HK-2 (cell line): Measurements from ENCODE around the gene TXNRD2.

ENCODE experiments used
- DNase-seq: peaks from one replicate; pipeline ENCODE4 v3.0.0-alpha.2; 2018; ENCODE audit not compliant: unreplicated experiment

The TXNRD2 gene

DNA sequence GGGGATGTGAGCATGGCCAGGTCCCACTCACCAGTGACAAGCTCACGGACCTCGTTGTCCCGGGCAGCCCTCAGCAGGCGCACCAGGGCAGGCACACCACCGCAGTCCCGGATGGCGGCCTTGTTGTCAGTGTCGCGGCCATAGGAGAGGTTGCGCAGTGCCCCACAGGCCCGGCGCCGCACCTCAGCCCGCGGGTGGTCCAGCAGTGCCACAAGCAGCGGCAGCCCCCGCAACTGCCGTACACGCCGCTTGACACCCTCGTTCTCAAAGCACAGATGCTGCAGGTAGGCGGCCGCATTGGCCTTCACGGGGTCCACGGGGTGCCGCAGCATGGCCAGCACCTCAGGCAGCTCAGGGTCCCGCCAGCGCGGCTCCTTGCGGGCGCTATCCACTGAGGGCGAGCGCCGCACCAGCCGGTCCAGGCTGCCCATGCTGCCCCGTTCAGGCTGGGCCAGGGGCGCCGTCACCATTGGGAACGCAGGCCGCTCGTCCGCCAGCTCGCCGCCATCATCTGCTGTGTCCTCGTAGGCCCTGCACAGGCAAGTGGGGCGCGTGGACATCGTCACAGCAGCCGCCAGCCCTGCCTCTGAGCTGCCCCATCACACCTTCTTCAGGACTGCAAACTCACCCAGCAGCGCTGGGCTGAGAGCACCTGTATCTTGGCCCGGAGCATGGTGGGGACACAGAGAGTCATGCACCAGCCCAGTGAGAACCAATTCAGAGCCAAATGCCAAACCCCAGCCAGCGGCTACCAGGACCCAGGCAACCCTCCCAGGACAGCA, 38.3 kb upstream of the TXNRD2 start:
- DNase-seq = no peak

DNA sequence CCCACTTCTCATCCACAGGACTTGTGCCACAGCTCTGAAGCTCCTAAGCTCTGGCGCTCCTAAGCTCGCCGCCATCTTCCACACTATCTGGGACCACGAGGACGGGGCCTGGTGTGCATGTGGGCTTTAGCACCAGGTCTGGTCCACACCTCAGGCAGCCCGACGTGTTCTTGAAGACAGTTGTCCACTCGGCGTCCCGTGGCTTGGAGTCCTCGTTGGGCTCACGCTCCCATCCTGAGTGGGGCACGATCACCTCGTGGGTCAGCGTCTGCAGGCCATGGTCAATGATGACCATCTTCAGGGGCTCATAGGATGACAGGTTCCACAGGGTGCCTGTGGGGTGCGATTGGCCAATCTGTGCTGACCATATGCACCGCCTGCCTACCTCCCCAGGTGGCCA, 37.1 kb upstream of the TXNRD2 start:
- no peak for DNase-seq

DNA sequence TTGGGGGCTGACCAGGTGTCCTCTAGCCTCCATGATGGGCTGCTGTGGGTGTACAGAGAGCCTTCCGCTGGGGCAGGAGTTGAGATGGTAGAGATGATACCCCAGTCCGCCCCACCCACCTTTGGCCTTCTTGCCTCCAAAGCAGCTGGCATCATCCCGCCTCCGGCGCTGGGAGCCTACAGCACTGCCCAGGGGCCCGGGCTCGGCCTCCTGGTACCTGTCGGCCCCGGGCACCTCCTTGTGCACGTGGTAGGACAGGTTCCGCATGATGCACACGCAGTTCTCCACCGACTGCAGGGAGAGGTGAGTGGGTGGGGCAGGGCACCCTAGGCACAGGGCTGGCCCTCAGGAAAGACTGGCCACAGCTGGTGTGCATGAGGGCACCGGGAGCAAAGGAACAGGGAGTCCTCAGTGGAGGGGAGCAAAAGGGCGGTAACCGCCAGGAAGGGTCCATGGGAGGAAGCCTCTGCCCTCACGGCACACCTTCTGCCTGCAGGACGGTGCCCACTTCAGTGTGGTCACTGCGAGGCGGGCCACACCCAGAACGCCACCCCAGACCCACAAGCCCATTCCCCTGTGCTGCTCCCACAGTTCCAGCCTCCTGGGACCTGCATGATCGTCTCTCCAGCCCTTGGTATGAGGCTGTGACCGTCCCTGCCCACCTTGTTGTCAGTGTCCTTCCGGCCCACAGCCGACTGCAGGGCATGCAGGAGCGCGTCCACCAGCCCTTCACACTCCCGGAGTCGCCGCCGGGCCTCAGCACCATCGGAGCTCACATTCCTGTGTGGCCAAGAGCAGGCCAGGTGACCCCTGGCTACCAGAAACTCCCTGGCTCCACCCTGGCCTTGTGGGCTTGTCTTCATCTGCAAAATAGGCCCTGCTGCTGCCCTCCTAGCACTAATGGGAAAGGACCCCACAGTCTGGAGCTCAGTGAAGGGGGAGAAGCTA, 36.0 kb upstream of the TXNRD2 start:
- no peak for DNase-seq

DNA sequence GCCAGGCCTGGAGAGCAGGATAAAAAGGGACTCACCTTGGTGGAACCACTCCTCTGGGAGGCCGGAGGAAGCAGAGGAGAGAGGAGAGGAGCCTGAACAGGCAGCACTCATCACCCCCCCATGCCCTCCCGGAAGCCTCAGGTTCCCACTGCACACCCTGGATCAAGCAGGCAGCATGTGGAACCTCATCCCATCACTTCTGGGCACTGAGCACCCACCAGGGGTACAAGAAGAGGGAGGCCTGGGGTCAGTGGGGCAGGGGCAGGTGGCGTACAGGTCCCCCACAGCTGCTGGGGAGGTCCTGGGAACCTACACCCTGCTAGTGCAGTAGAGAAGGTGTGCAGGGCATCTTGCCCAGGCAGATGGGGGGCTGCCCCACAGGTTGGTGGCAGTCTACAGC, 35.1 kb upstream of the TXNRD2 start:
- no peak for DNase-seq

DNA sequence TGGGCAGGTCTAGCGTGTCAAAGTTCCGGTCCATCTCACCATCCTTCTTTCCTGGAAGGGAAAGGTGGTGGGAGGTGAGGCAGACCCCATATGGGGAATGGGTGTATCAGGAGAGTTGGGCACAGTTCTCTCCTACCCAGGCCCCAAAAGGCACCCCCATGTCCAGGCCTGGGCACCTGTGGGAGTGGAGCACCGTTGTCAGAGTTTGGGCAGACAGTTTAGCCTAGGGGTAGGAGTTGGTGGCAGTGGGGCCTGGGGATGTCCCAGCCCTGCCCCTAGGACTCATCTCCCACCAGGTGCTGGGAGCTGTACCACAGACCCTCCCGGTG, 34.1 kb upstream of the TXNRD2 start:
- DNase-seq = no peak

DNA sequence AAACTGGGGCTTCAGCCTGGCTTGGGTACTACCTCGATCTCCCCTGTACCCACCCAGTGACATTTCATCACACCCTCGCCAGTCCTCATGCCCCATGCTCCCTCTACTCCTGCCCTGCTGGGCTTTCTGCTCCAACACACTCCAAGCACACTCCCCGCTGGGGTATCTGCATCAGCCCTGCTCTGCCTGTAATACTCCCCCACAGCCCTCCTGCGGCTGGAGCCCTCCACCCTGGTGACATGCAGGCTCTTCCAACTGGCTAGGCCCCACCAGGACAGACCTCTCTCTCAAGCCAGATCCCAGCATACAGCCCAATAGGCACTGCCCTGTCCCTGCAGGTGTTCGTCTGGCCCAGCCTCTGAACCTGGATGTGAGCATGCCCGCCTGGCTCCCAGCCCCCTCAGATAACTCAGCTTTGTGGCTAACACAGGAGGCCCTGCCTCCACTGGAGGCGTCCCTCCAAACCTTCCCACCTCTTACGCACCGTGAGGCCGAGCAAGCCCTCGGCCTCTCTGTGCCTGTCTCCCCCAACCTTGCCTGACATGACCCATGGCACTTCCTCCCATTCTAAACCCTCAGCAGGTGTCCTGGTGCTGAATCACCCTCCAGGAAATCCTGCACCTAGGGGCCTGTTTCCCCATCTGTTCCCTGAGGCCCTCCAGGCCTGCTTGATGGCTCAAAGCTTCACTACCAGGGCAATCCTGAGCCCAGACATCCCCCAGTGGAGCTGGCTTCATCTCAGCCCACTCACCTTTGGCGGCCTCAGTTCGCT, 33.5 kb upstream of the TXNRD2 start:
- no peak for DNase-seq

DNA sequence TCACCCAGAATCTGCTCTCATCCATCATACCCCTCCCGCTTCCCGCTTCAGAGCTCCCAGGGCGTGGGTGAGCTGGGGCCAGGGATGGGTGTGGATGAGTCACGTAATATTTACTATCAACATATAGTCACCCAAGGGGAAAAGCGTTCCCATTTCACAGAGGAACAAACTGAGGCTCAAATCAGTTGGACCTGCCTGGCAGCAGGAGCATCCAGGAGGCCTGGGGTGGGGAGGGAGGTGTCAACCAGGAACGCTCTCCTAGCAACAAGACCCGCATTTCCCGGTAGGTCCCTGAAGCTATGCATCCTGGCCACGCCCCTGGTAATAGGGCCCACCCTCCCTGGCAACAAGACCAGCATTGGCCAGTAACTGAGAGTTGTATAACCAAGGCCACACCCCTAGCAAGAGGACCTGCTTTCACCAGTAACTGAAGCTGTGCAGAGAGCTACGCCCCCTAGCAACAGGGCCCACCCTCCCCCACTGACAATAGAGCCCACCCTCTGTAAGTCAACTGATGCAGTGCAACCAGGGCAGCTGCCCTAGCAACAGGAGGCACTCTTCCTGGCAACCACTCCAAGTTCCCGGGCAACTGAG, 32.7 kb upstream of the TXNRD2 start:
- DNase-seq = no peak

DNA sequence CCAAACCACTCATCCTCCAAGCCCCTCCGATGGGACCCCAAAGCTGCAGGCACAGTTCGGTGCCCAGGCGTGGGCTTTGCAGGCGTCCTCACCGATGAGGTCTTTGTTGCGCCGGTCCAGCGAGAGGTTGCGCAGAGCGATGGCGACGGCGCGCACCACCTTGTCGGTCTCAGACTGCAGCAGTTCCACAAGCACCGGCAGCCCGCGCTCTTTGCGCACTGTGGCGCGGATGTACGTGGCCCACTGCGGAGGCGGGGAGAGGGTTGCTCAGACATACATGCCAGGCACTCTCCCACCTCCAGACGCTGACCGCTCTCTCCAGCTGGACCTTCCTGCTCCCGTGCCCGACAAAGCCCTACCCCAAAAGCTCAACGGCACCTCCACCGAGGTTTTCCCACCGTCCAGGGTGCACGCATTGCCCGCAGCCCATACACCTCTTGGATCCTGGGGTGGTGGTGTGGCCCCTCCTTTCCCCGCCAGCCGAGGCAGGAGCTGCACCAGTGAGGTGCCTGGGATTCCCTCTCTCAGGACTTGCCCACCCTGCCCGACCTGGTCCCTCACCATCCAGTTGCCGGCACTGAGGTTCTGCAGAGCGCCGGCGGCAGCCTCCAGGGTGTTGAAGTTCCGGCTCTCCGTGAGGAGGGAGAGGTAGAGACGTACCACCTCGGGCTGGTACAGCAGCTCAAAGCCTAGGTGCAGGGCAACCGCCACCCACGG, 32.1 kb upstream of the TXNRD2 start:
- DNase-seq = no peak

DNA sequence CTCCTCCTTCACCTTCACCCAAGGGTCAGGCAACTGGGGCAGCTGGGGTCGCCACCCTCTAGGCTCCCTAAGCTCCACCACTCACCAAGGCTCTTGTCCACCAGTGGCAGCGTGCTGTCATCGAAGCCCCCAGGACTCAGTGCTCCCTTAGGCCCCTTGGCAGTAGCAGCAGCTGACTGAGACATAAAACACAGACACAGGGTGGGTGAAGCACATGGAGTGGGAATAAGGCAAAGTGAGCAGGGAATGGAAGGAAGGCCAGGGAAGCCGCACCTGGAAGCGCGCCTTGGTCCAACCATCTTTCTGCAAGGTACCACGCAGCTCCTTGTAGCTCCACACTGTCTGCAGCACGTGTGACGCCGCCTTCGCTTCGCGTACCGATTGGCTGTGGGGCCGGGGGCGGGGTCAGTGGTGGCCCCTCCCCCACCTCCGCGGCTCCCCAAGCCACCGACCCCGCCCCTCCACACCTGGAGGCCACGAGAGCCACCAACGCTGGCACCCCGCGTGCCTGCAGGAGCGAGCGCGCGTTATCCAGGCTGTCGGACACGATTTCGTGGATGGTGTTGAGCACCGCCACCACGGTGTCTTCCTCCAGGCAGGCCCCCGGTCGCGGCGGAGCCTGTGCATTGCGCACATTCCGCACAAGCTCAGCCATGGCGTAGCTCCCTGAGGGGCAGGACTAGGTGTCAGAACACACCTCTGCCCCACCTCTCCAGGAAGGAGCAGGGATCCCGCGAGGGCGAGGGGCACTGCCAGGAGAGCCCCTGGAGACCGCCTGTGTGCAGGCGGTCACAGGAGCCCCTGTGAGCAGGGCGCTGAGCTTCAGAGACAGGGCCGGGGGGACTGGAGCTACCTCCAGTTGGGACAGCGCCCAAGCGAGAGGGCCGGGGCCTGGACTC, 31.3 kb upstream of the TXNRD2 start:
- DNase-seq = no peak

DNA sequence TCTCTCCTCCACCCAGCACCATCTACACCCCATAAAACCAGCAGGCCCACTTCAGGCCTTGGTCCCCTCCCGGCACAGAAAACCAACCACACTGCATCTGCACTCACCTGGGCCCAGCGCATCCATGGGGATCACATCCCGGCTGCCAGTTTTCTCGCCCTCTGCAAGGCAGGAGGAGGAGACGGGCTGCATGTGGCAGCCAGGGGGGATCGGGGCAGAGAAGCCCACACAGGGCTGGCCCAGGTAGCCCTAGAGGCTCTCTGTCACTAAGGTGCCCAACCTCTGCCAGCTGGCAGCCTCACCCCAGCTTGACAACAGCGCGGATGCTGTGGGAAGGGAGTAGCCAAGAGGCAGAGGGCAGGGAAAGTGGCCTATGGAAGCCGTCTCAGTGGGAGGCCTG, 30.6 kb upstream of the TXNRD2 start:
- no peak for DNase-seq

DNA sequence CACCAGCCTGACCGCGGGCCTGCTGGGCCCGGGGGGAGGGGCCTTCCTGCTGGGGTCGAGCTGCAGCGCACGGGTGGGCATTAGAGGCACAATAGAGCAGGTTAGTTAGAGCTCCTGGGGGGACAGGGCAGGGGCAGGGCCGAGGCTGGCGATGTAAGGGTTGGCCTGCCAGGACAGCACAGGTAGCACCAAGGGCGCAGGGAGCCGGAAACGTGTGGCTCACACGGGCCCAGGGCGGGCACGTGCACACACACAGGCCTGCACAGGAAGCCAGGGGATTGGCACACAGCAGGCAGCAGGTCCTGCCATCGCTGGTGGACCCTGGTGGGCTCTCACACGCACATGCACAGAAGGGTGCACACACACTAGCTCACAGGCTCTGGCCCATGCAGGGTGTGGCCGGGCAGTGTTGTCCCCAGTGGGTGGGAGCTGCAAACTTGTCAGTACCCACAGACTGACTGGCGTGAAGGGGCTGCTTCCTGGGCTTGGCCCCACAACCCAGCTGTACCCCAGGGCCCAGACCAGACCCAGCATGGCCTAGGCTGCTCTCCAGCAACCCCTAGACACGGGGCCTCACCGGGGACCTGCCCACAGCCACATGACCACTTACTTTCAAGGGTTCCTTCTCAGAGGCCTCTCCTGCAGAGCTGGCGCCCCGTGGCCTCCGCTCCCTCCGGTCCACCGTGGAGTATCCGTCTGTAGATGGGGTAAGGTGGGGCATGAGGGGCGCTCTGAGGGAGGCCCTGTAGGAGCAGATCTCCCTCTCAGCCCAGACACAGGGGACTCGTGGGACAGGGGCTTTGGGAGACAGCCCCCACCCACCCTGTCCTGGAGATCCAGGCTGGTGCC, 29.9 kb upstream of the TXNRD2 start:
- DNase-seq = no peak

DNA sequence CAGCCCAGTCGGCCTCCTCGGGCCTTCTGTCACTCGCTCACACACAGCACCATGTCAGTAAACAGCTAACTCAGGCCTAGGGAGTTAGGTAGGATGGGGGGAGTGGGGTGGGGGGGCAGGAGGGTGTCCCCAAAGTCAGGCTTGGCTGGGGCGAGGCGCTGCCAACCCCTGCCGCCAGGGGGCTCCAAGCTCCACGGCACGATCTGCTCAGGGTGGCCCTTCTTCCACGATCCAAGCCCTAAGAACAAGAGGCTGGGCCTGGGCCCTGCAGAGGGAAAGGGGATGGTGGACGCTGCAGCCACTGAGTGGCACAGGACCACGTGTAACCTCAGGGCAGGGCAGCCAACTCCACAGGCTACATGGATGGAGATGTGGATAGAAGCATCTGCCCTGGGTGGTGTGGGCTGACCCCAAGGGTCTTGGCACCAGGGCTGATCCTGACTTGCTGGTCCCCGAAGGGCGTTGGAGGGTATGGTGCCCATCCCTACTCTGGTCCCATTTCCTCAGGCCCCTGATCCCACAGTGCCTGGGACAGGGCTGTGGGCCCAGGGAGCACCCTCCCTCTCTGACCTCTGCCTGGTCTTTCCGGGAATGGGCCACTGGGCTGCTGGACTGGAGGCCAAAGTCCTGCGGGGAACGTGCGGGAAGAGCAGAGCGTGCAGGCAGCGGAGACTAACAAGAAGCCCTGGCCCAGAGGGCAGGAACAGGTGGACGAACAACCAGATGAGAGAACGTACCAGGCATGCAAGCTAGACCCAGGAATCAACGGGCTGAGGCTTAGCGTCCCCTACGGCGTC, 29.1 kb upstream of the TXNRD2 start:
- DNase-seq = peak; percentile 68

DNA sequence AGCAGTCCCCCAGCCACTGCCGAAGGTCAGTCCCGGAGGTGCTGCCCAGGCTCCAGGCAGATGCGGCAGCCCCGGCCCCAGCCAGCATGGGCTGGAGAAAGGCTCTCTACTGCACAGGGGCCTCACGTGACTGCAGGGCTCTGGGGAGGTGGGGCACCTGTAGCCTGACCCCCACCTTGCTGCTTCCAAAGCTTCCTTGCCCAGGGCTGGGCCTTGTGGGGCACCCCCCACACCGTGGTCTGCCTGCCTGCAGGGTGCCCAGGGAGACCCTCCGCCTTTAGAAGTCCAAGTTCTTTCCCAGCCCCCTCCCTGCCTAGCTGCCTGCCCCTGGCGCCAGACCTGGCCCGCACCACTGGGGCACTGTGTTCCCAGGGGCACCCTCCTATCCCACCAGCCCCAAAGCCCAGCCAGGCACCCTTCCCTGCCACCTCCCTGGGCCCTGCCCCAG, 28.4 kb upstream of the TXNRD2 start:
- no peak for DNase-seq

DNA sequence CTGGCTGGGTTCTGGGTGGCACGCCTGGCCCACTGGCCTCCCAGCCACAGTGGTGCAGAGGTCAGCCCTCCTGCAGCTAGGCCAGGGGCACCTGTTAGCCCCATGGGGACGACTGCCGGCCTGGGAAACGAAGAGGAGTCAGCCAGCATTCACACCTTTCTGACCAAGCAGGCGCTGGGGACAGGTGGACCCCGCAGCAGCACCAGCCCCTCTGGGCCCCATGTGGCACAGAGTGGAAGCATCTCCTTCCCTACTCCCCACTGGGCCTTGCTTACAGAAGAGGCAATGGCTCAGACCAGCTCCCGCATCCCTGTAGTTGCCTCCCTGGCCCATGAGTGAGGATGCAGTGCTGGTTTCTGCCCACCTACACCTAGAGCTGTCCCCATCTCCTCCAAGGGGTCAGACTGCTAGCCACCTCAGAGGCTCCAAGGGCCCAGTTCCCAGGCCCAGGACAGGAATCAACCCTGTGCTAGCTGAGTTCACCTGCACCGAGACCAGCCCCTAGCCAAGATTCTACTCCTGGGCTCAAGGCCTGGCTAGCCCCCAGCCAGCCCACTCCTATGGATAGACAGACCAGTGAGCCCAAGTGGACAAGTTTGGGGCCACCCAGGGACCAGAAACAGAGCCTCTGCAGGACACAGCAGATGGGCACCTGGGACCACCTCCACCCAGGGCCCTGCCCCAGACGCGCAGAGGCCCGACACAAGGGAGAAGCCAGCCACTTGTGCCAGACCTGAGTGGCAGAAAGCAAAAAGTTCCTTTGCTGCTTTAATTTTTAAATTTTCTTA, 27.7 kb upstream of the TXNRD2 start:
- DNase-seq = no peak

DNA sequence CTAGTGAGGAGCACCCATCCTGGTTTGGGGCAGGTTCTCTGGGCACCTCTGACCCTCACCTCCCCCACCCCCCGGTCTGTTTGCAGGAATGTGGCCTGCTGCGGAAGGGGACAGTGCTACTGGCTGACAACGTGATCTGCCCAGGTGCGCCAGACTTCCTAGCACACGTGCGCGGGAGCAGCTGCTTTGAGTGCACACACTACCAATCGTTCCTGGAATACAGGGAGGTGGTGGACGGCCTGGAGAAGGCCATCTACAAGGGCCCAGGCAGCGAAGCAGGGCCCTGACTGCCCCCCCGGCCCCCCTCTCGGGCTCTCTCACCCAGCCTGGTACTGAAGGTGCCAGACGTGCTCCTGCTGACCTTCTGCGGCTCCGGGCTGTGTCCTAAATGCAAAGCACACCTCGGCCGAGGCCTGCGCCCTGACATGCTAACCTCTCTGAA, 26.9 kb upstream of the TXNRD2 start:
- DNase-seq = no peak

DNA sequence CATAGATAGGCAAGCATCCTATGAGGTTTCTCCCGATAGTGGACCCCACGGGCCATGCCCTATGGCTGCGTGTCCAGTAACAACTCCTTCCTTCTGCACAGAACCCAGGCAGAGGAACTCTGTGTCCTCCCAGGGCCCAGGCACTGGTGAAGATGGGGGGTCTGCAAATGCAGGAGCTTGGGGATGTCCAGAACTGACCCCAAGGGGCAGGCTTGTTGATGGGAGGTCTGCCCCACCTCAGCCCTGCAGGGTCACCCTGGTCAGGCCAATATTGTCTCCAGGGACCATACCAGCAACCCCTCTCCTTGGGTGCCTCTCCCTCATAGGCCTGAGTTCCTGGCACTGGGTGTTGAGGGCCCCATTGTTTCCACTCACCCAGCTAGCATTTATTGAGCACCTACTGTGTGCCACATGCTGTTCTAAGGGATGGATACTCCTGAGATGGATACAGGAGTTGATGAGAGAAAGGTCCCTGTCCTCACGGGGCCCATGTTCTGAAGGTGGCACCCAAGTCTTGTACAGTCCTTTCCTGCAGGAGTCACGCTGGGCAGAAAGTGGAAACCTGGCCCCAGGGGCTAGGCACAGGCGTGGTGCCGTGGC, 26.3 kb upstream of the TXNRD2 start:
- no peak for DNase-seq
